Activated naive CD4-positive, alpha-beta T cell treated with Interleukin-2 at 50 U/mL for 16 hours (primary cell): ENCODE data around the gene FCGR2B.
"Not testable (repeated sequence)": the region's sequence is repeated elsewhere in the genome, so short reads cannot be mapped to it uniquely, and the experiment has no call there.

Experiments
- DNase-seq: peaks from one replicate; pipeline ENCODE4 v3.0.0-alpha.2; 2020

The FCGR2B gene

GRCh38 chr1:161662684-161663339 is at the start of gene FCGR2B:
FCGR2B (plus strand) TSS chr1:161663143; CDS start chr1:161663242, 99 bp downstream.
- DNase-seq, result not testable (repeated sequence)

GRCh38 chr1:161616417-161616816 is 46.5 kb upstream of the FCGR2B start:
- not testable (repeated sequence) for DNase-seq

DNA sequence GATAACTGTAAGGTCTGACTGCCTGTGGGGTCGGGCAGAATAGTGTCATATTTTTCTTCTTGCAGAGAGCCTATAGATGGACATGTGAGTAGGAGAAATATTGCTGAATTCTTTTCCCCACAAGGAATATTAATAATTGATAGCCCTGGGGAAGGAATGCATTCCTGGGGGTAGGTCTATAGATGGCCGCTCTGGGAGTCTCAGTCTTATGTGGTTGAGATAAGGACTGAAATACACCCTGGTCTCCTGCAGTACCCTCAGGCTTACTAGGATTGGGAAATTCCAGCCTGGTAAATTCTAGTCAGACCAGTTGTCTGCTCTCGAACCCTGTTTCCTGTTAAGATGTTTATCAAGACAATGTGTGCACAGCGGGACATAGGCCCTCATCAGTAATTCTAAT is 44.4 kb upstream of the FCGR2B start:
- DNase-seq, result not testable (repeated sequence)

DNA sequence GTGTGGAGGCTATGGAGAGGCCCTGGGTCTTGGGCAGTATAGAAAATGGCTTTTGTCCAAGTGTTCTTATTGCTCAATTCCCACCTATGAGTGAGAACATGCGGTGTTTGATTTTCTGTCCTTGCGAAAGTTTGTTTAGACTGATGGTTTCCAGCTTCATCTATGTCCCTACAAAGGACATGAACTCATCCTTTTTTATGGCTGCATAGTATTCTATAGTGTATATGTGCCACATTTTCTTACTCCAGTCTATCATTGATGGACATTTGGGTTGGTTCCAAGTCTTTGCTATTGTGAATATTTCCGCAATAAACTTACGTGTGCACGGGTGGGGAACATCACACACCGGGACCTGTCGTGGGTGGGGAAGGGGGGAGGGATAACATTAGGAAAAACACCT is 42.5 kb upstream of the FCGR2B start:
- DNase-seq, result not testable (repeated sequence)

DNA sequence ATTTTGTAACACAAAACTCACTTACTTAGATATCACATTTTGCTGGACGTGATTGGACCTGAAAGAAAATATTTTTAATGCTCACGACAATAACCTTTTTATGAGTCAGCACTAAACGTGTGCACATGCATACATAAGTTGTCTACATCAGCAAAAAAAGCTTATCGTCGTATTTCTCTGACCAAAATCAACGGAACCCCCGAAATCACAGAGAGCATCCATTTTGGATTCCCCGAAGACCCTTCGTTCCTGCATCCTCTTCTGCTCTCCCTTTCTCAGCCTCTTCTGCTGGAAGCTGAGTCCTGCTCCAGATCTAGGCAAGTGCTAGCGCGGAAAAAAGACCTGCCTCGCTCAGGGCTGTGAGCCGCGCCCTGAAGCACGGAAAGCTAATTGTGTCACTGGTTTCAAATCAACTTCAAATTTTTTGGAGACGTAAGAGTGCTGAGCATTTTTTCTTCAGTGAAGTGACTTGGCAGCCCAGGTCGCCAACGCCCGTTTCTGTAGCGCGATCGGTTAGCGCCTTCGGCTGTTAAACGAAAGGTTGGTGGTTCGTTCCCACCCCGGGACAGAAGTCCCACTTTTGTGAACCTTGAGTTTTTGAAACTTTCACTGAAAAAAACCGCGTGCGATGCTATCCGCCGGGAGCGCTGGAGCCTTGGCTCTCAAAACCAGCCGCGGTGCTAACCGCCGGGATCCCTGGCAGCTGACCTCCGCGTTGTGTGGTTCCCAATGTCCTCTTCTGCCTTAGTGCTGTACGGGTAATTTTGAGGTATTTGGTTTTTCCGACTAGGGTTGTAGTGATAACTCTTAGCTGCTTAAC is 41.6 kb upstream of the FCGR2B start:
- peak; percentile 89 for DNase-seq

GRCh38 chr1:161622054-161622453 is 40.9 kb upstream of the FCGR2B start:
- peak; percentile 8 for DNase-seq

DNA sequence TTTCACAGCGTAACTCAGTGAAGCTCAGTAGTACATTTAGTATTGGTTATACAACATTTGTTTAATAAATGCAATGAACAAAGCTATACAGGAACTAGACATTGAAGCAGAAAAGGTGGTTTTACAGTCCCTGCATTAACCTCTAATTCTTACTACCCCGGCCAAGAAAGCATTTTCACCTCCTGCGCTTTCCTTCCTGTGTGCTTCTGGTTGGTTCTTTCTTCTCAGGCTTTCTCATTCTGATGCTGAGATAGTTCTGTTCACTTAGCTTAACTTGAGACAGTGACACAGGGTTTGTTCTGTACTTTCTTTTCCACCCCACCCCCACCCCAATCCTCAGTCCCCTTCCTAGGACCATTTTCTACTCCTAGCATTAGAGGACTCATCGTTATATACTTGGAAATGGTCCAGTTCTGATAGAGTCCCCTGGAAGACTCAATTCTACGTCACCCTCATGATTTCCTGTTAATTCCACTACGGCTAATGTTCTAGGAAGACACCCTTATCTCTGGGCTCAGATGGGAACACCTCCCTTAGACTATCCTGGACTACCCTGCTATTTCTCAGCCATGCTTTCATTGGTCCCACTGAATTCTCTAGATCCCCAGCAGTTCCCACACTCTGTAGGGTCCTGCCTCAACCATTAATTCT is 39.4 kb upstream of the FCGR2B start:
- not testable (repeated sequence) for DNase-seq

DNA sequence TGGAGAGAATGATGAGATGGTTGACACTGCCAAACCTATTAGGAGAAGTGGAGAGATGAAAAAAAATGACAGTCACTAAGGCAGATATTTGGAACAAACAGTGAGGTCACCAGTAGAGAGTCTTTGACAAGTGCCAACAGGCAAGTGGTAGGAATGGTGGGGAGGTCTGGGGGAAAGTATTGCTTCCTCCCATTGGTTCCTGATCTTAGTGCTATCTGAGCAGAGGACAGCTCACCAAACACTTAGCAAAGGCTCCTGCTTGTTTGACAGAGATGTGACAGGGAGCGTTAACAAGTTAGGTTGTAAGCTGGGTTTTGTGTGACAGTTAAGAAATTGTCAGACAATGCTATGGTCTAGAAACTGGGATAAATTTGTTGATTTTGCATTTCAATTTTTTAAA is 38.3 kb upstream of the FCGR2B start:
- DNase-seq, result not testable (repeated sequence)

GRCh38 chr1:161626445-161627146 is 36.3 kb upstream of the FCGR2B start:
- not testable (repeated sequence) for DNase-seq

DNA sequence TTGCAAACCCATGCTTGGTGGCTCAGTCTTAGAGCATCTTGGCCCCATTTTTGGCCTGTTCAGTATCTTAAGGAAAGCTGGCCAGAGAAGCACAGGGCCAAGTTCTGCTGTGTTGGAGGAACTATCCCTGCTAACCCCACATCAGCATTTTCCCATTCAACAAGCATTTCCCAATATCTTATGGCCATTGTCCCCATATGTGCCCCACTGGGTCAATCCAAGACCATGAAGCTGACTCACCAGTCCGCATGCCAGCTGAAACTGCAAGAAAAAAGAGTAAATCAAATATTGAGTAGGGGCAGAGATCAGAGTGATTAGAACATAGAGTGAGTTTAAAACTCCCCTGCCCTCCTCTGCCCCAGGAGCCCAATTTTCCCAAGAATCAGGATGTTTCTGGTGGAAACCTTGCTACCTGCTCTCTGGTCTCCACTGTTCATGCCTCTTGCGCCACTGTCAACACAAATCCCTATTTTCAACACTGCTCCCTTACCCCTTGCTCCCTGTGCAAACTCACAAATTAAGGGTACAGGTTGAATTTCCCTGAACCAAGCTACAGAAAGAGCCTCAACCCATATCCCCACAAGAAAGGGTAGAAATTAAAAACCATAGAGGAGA is 32.7 kb upstream of the FCGR2B start:
- DNase-seq, result not testable (repeated sequence)

DNA sequence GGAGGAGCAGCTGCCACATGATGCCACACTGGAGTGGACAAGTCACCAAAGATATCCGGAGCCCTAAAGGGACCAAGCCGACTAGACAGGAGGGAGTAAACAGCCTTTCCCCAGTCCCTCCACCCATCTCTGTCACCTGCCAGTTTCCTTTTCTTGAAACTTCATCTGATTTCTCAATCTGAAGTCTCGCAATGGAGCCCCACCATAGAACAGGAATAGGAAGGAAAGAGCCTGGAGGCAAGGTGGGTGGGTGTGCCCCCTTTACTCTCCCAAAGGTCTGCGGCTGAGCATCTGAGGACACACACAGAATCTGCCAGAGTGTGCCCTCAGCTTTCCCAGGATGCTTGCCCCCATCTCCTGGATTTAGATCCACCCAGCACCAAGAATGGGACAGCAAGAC is 31.9 kb upstream of the FCGR2B start, which contains the start of gene FCGR3B:
Gene FCGR3B, minus strand, starts transcription at position 101 of the 400 bp plus-strand sequence. Its CDS starts 82 bp downstream, at position 19.
- no peak for DNase-seq

GRCh38 chr1:161634993-161635392 is 27.9 kb upstream of the FCGR2B start:
- not testable (repeated sequence) for DNase-seq

- DNase-seq, result not testable (repeated sequence)
These were observed 26.7 kb upstream of the FCGR2B start for GRCh38 chr1:161636189-161636782.

GRCh38 chr1:161636976-161637375 is 26.0 kb upstream of the FCGR2B start:
- DNase-seq, result not testable (repeated sequence)

DNA sequence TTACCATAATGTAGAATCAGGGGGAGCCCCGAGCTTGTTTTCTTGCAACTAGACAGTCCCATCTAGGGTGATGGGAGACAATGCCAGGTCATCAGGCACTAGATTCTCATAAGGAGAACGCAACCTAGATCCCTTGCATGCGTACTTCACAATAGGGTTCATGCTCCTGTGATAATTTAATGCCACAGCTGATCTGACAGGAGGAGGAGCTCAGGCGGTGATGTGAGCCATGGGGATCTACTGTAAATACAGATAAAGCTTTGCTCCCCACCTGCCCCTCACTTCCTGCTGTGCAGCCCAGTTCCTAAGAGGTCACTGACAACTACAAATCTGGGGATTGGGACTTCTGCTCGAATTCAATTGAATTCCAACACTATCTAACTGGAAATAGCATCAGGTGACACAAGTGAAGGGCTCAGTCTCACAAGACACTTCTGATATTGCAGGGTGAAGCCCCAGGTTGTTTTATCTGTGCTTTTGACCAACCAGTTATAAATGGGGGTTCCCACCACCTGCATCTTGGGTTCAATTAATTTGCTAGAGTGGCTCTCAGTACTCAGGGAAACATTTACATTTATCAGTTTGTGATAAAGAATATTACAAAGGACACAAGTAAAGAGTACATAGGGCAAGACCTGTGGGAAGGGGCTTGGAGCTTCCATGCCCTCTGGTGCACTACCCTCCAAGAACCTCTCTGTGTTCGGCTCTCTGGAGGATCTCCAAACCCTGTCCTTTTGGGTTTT is 24.5 kb upstream of the FCGR2B start:
- not testable (repeated sequence) for DNase-seq

GRCh38 chr1:161639203-161639602 is 23.7 kb upstream of the FCGR2B start:
- DNase-seq, result not testable (repeated sequence)

- not testable (repeated sequence) for DNase-seq
These were observed 20.2 kb upstream of the FCGR2B start for GRCh38 chr1:161642697-161643096.

GRCh38 chr1:161643481-161644208 is 19.3 kb upstream of the FCGR2B start:
- not testable (repeated sequence) for DNase-seq

DNA sequence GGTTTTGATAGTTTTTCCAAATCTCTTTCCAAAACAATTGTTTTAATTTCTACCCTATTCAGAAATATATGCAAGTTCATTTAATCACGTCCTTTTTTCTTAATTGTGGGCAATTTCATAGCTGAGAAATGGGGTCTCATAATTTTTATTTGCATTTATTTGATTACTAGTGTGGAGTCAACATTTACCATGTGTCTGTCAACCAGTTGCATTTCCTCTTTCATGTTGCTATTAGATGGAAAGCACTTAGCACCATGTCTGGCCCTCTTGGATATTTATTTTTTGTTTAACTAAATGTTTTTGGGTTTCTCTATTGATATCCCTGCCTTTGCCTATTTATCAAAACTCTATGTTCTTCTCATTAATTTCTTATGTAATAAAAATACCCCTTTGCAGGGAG is 18.1 kb upstream of the FCGR2B start:
- DNase-seq, result not testable (repeated sequence)
